IMR-90 (cell line): ENCODE results near the gene UBN1. TPM values are rescaled to one million over a fixed set of nuclear protein-coding genes. Genes with fewer than 3 reads are reported as not detected.

Experiments used
- ATAC-seq: fragments of 200-7000 bp; cut with Tn5 transposase; 2 replicates; pipeline ENCODE4 v1.9.1; 2020; ENCODE audit warnings: low read depth, mild to moderate bottlenecking, moderate library complexity
- BruUV-seq: library from RNA; stranded (reverse); fragments of 400-500 nt; replicated peaks from 2 replicates; lab custom pipeline; 2021; lab: Mats Ljungman, UMichigan
- CTCF ChIA-PET: fragments of 300-600 bp; formaldehyde crosslinking; extraction: SDS; loops from one replicate; lab custom pipeline; 2021; ENCODE audit warnings: antibody characterized with exemption; lab: Yijun Ruan, JAX
- POLR2A ChIA-PET: fragments of 300-600 bp; sonication (Branson Sonifier 250); formaldehyde crosslinking; loops from one replicate; lab custom pipeline; 2022; ENCODE audit warnings: antibody characterized with exemption; ENCODE audit not compliant: unreplicated experiment; lab: Charles Lee
- DNase-seq: peaks from one replicate; pipeline ENCODE4 v3.0.0; 2013
- H2AFZ ChIP-seq: replicated peaks from 2 replicates; pipeline ENCODE3; 2013; ENCODE audit warnings: low read length, mild to moderate bottlenecking; ENCODE audit not compliant: poor library complexity
- H2AK5ac ChIP-seq: 2 replicates; pipeline ENCODE4 v1.6.1; 2013; ENCODE audit warnings: low read depth, low read length, inconsistent platforms
- H2AK9ac ChIP-seq: replicated peaks from 2 replicates; pipeline ENCODE3; 2013; ENCODE audit warnings: mild to moderate bottlenecking, low read depth, low read length, moderate library complexity; ENCODE audit not compliant: poor library complexity
- H2BK120ac ChIP-seq: 2 replicates; pipeline ENCODE4 v1.6.1; 2013; ENCODE audit warnings: low read depth, low read length, inconsistent platforms
- H2BK15ac ChIP-seq: 3 replicates; pipeline ENCODE4 v1.6.1; 2013; ENCODE audit warnings: low read depth, low read length, inconsistent platforms
- H2BK20ac ChIP-seq: 2 replicates; pipeline ENCODE4 v1.6.1; 2013; ENCODE audit warnings: low read depth, mild to moderate bottlenecking, inconsistent platforms, low read length, moderate library complexity
- H2BK5ac ChIP-seq: 2 replicates; pipeline ENCODE4 v1.6.1; 2013; ENCODE audit warnings: mild to moderate bottlenecking, low read depth, low read length, inconsistent platforms; ENCODE audit not compliant: poor library complexity, severe bottlenecking
- H3K14ac ChIP-seq: replicated peaks from 2 replicates; pipeline ENCODE4 v1.6.1; 2013; ENCODE audit warnings: low read depth, low read length, inconsistent platforms
- H3K18ac ChIP-seq: 2 replicates; pipeline ENCODE4 v1.6.1; 2013; ENCODE audit warnings: low read depth, low read length, control low read depth
- H3K23ac ChIP-seq: 2 replicates; pipeline ENCODE4 v1.6.1; 2013; ENCODE audit warnings: low read depth, low read length, inconsistent platforms
- H3K27ac ChIP-seq: 2 replicates; pipeline ENCODE4 v1.5.1; 2013; ENCODE audit warnings: mild to moderate bottlenecking, control low read depth, low read length; ENCODE audit not compliant: insufficient read depth
- H3K27me3 ChIP-seq: 2 replicates; pipeline ENCODE4 v1.6.1; 2013; ENCODE audit warnings: low read length; ENCODE audit not compliant: control insufficient read depth, insufficient read depth
- H3K36me3 ChIP-seq: 2 replicates; pipeline ENCODE4 v1.6.1; 2013; ENCODE audit warnings: low read length, mixed read lengths; ENCODE audit not compliant: control insufficient read depth, insufficient read depth
- H3K4ac ChIP-seq: 2 replicates; pipeline ENCODE4 v1.6.1; 2013; ENCODE audit warnings: low read depth, low read length, inconsistent platforms
- H3K4me1 ChIP-seq: 2 replicates; pipeline ENCODE4 v1.6.1; 2013; ENCODE audit warnings: low read length, mixed read lengths; ENCODE audit not compliant: control insufficient read depth, insufficient read depth
- H3K4me2 ChIP-seq: 2 replicates; pipeline ENCODE4 v1.6.1; 2013; ENCODE audit warnings: low read depth, mild to moderate bottlenecking, control low read depth, low read length, moderate library complexity
- H3K4me3 ChIP-seq: 2 replicates; pipeline ENCODE4 v1.5.1; 2013; ENCODE audit warnings: low read depth, mild to moderate bottlenecking, control low read depth, low read length, moderate library complexity; ENCODE audit not compliant: insufficient read depth
- H3K56ac ChIP-seq: 2 replicates; pipeline ENCODE4 v1.6.1; 2013; ENCODE audit warnings: low read length, inconsistent platforms; ENCODE audit not compliant: insufficient read depth; ENCODE audit errors: extremely low read depth
- H3K79me1 ChIP-seq, 2 experiments: 2 replicates each; pipeline ENCODE4 v1.6.1; 2013; ENCODE audit warnings: low read length in 2 of 2, inconsistent platforms in 1 of 2, low read depth in 1 of 2
- H3K9ac ChIP-seq: 2 replicates; pipeline ENCODE4 v1.6.1; 2013; ENCODE audit warnings: low read depth, low read length, control low read depth
- H3K9me1 ChIP-seq: 2 replicates; pipeline ENCODE4 v1.6.1; 2013; ENCODE audit warnings: low read length, inconsistent platforms; ENCODE audit not compliant: insufficient read depth
- H3K9me3 ChIP-seq: 2 replicates; pipeline ENCODE4 v1.6.1; 2013; ENCODE audit warnings: low read length; ENCODE audit not compliant: control insufficient read depth, insufficient read depth
- H4K20me1 ChIP-seq: 2 replicates; pipeline ENCODE4 v1.6.1; 2013; ENCODE audit warnings: low read length, inconsistent platforms; ENCODE audit not compliant: insufficient read depth
- H4K5ac ChIP-seq: 2 replicates; pipeline ENCODE4 v1.6.1; 2013; ENCODE audit warnings: mild to moderate bottlenecking, low read depth, low read length, control low read depth
- H4K8ac ChIP-seq, 2 experiments: 2 replicates each; pipeline ENCODE4 v1.6.1; 2013; ENCODE audit warnings: low read depth in 2 of 2, low read length in 2 of 2, control low read depth in 1 of 2, inconsistent platforms in 1 of 2
- H4K91ac ChIP-seq: 2 replicates; pipeline ENCODE4 v1.6.1; 2013; ENCODE audit warnings: low read depth, low read length, inconsistent platforms; ENCODE audit not compliant: insufficient read depth
- CEBPB ChIP-seq: IDR thresholded peaks from 2 replicates; pipeline ENCODE4 v1.6.1; 2012; ENCODE audit warnings: low read depth, low read length, improper control_type of control experiment
- CHD1 ChIP-seq: IDR thresholded peaks from 2 replicates; pipeline ENCODE4 v1.6.1; 2012; ENCODE audit warnings: low read depth, low read length, improper control_type of control experiment
- CTCF ChIP-seq: conservative IDR thresholded peaks from 2 replicates; pipeline ENCODE4 v1.5.1; 2012; ENCODE audit warnings: mild to moderate bottlenecking, low read depth, low read length, improper control_type of control experiment
- ELK1 ChIP-seq: fragments of 150-350 bp; IDR thresholded peaks from 2 replicates; pipeline ENCODE4 v1.6.1; 2016; ENCODE audit warnings: low read depth, mild to moderate bottlenecking, low read length, moderate library complexity, borderline replicate concordance
- NFE2L2 ChIP-seq: fragments of 150-350 bp; IDR thresholded peaks from 2 replicates; pipeline ENCODE4 v1.6.1; 2016; ENCODE audit warnings: low read depth, mild to moderate bottlenecking, low read length
- POLR2A ChIP-seq: IDR thresholded peaks from 2 replicates; pipeline ENCODE4 v1.6.1; 2012; ENCODE audit warnings: mild to moderate bottlenecking, low read depth, low read length
- RAD21 ChIP-seq: IDR thresholded peaks from 2 replicates; pipeline ENCODE4 v1.6.1; 2012; ENCODE audit warnings: low read length, improper control_type of control experiment
- SMC3 ChIP-seq: fragments of 150-350 bp; IDR thresholded peaks from 2 replicates; pipeline ENCODE4 v1.6.1; 2016; ENCODE audit warnings: low read depth, mild to moderate bottlenecking, antibody characterized with exemption, low read length, moderate library complexity
- WGBS, 2 experiments: methylation state at CpG; one replicate each; pipeline versions ENCODE4 v1.1.5 to v1.1.7; 2013; ENCODE audit warnings: missing lambda C conversion rate in 2 of 2; ENCODE audit not compliant: insufficient read length in 1 of 2; ENCODE audit errors: extremely low coverage in 2 of 2; 5-methylcytosine and 5-hydroxymethylcytosine counted together
- dilution Hi-C: fragments of 300-500 bp; cut with HindIII; formaldehyde crosslinking; loops from one replicate; pipeline ENCODE4 v1.14.3; 2018; ENCODE audit warnings: low sequenced_read_pairs; ENCODE audit not compliant: unreplicated experiment
- in situ Hi-C: fragments of 300-500 bp; cut with MboI; formaldehyde crosslinking; loops from 3 replicates; pipeline ENCODE4 v1.14.3; 2019; ENCODE audit warnings: low sequenced_read_pairs, inconsistent platforms, mixed read lengths
- intact Hi-C: fragments of 100-400 bp; cut with micrococcal nuclease; formaldehyde crosslinking; loops from 2 replicates; pipeline ENCODE4 v1.10.0; 2022
- polyA plus RNA-seq, 3 experiments: library from polyadenylated mRNA; depleted of rRNA; stranded (reverse); fragments of >200 nt; gene quantifications; 2 replicates each; pipeline ENCODE4 v1.2.3, GENCODE V29; 2012; ENCODE audit warnings: low replicate concordance in 1 of 3
- total RNA-seq: library from RNA; depleted of rRNA; stranded (reverse); fragments of >200 nt; gene quantifications from 2 replicates; pipeline ENCODE4 v1.2.3, GENCODE V29; 2012

Gene UBN1
- total and polyA plus RNA-seq, 2 of the 4 experiments (the other 2 are of a cell fraction), result 5.7 to 16.3 TPM

- DNase-seq (no peak), ATAC-seq (no peak)
- Histone ChIP-seq H3K9me3 (no peaks in the 10 kb centered on the region), H2BK15ac (no peak overlapping the region), H4K8ac (no peak overlapping the region), H3K27me3 (no peaks in the 10 kb centered on the region), H3K79me1 (peaks cover 8 to 37% of the 10 kb centered on the region in 2 experiments; a peak in 3 of 4 replicates), H2AK9ac (no peak overlapping the region), H3K9ac (no peak overlapping the region), H2BK120ac (no peak overlapping the region), H3K27ac (no peak overlapping the region), H2BK20ac (no peak overlapping the region), H4K5ac (no peak overlapping the region), H2BK5ac (no peak overlapping the region), H3K18ac (no peak overlapping the region), H3K56ac (no peak overlapping the region), H4K91ac (no peak overlapping the region), H3K4ac (no peak overlapping the region), H3K23ac (no peak overlapping the region), H4K20me1 (peaks cover 21% of the 10 kb centered on the region; the same call in 1 of the 2 replicates), H3K4me1 (peaks cover 9% of the 10 kb centered on the region), H3K14ac (no peak overlapping the region), H3K36me3 (peaks cover 75% of the 10 kb centered on the region), H2AK5ac (no peak overlapping the region), H2AFZ (no peak overlapping the region), H3K4me2 (no peak overlapping the region), H3K4me3 (no peak overlapping the region), H3K9me1 (peaks cover 10% of the 10 kb centered on the region)
- no TSS peak for BruUV-seq
- in situ Hi-C loops, result no loop called here
- CTCF ChIA-PET, result no interaction called here
- POLR2A ChIA-PET, result no interaction called here
- no peak for TF ChIP-seq ELK1
- TF ChIP-seq NFE2L2, result no peak
- TF ChIP-seq CHD1, result no peak
- TF ChIP-seq CTCF, result no peak
- TF ChIP-seq POLR2A, result no peak
- TF ChIP-seq RAD21, result no peak
- TF ChIP-seq SMC3, result no peak
- TF ChIP-seq CEBPB, result no peak
- no CpG with 5 or more reads among the region's 4 CpGs for WGBS, 2 experiments
- intact Hi-C loops, result no loop called here
- dilution Hi-C loops, result no loop called here
Measured at GRCh38 chr16:4879049-4879448, 31.8 kb downstream of the UBN1 start.
